ENCODE results near the gene GPR17.

GPR17 gene

GRCh38 chr2:127636248-127637235, 9.4 kb upstream of the GPR17 start:
- ATAC-seq: no peak
- no peak for TF ChIP-seq OSR1 (CRISPR knock-in tag; IDR thresholded peaks at IDR 0.05)

GRCh38 chr2:127637236-127637630, 8.7 kb upstream of the GPR17 start:
- no peak for ATAC-seq

GRCh38 chr2:127637725-127638252, 8.2 kb upstream of the GPR17 start:
- TF ChIP-seq ARNTL (CRISPR knock-in tag; IDR thresholded peaks at IDR 0.05; ENCODE audit: borderline replicate concordance, low read depth) (no peak), TOX (CRISPR knock-in tag; IDR thresholded peaks at IDR 0.05; ENCODE audit: borderline replicate concordance) (no peak), OSR1 (CRISPR knock-in tag; IDR thresholded peaks at IDR 0.05) (no peak)
- peak; percentile 65 for ATAC-seq

More at GRCh38 chr2:127637236-127637630, 8.7 kb upstream of the GPR17 start:
- TF ChIP-seq CREB5 (CRISPR knock-in tag; IDR thresholded peaks at IDR 0.05; ENCODE audit: low read depth): no peak
- no peak for TF ChIP-seq RARB (CRISPR knock-in tag; IDR thresholded peaks at IDR 0.05)
- no peak for TF ChIP-seq ZNF565 (CRISPR knock-in tag; conservative IDR thresholded peaks at IDR 0.05; ENCODE audit: low read depth)

- no peak for ATAC-seq
- no peak for TF ChIP-seq CSRNP3 (CRISPR knock-in tag; IDR thresholded peaks at IDR 0.05)
- TF ChIP-seq PPARA (CRISPR knock-in tag; IDR thresholded peaks at IDR 0.05; ENCODE audit: borderline replicate concordance): no peak
- TF ChIP-seq TCF4 (CRISPR knock-in tag; IDR thresholded peaks at IDR 0.05; ENCODE audit: borderline replicate concordance): no peak
- TF ChIP-seq GLIS3 (CRISPR knock-in tag; IDR thresholded peaks at IDR 0.05): no peak
- TF ChIP-seq BACH2 (CRISPR knock-in tag; IDR thresholded peaks at IDR 0.05; ENCODE audit: borderline replicate concordance): no peak
- TF ChIP-seq ISL1 (CRISPR knock-in tag; IDR thresholded peaks at IDR 0.05): no peak
- no peak for TF ChIP-seq RARB (CRISPR knock-in tag; IDR thresholded peaks at IDR 0.05)
- no peak for TF ChIP-seq TSHZ2 (CRISPR knock-in tag; IDR thresholded peaks at IDR 0.05)
Measured at GRCh38 chr2:127638361-127639110, 7.4 kb upstream of the GPR17 start.

GRCh38 chr2:127639111-127639474, 6.9 kb upstream of the GPR17 start:
- no peak for TF ChIP-seq ESRRG (CRISPR knock-in tag; IDR thresholded peaks at IDR 0.05)
- TF ChIP-seq CREB5 (CRISPR knock-in tag; IDR thresholded peaks at IDR 0.05; ENCODE audit: low read depth): no peak
- no peak for TF ChIP-seq RARB (CRISPR knock-in tag; IDR thresholded peaks at IDR 0.05)
- no peak for TF ChIP-seq TCF4 (CRISPR knock-in tag; IDR thresholded peaks at IDR 0.05; ENCODE audit: borderline replicate concordance)
- TF ChIP-seq ZFP3 (CRISPR knock-in tag; IDR thresholded peaks at IDR 0.05): no peak
- TF ChIP-seq ZFP30 (CRISPR knock-in tag; IDR thresholded peaks at IDR 0.05): no peak
- TF ChIP-seq CSDC2 (CRISPR knock-in tag; IDR thresholded peaks at IDR 0.05): no peak
- TF ChIP-seq PPARA (CRISPR knock-in tag; IDR thresholded peaks at IDR 0.05; ENCODE audit: borderline replicate concordance): no peak
- TF ChIP-seq ZNF565 (CRISPR knock-in tag; conservative IDR thresholded peaks at IDR 0.05; ENCODE audit: low read depth): no peak
- TF ChIP-seq SNAI2 (CRISPR knock-in tag; IDR thresholded peaks at IDR 0.05): no peak
- TF ChIP-seq CSRNP3 (CRISPR knock-in tag; IDR thresholded peaks at IDR 0.05): no peak
- no peak for TF ChIP-seq TOX (CRISPR knock-in tag; IDR thresholded peaks at IDR 0.05; ENCODE audit: borderline replicate concordance)
- TF ChIP-seq GLIS3 (CRISPR knock-in tag; IDR thresholded peaks at IDR 0.05): no peak
- no peak for TF ChIP-seq ZNF70 (CRISPR knock-in tag; IDR thresholded peaks at IDR 0.05)
- no peak for TF ChIP-seq POU6F1 (CRISPR knock-in tag; IDR thresholded peaks at IDR 0.05; ENCODE audit: borderline replicate concordance, low read depth)
- TF ChIP-seq OSR1 (CRISPR knock-in tag; IDR thresholded peaks at IDR 0.05): no peak
- no peak for TF ChIP-seq ISL1 (CRISPR knock-in tag; IDR thresholded peaks at IDR 0.05)

More at GRCh38 chr2:127639111-127639474, 6.9 kb upstream of the GPR17 start:
- ATAC-seq: no peak

Measured in SK-N-SH treated with all-trans-retinoic acid at 6 μM for 48 hours (cell line).